GM21528 (cell line): Measurements from ENCODE around the gene TMEM171.
A peak's percentile ranks its signal among the peaks of the same experiment; 100 is the strongest.

Source experiments
- ATAC-seq: cut with Tn5 transposase; IDR thresholded peaks from one replicate; pipeline ENCODE4 v1.9.1; 2021; ENCODE audit warnings: mild to moderate bottlenecking, moderate library complexity; ENCODE audit not compliant: unreplicated experiment, low FRiP score

Gene TMEM171

GRCh38 chr5:73149540-73149939 lies 29.2 kb downstream of the TMEM171 start:
- ATAC-seq = no peak

GRCh38 chr5:73150876-73151275 lies 30.5 kb downstream of the TMEM171 start:
- ATAC-seq = no peak

GRCh38 chr5:73151766-73152410 lies 31.5 kb downstream of the TMEM171 start:
- no peak for ATAC-seq

GRCh38 chr5:73152411-73153388 lies 32.3 kb downstream of the TMEM171 start:
- no peak for ATAC-seq

GRCh38 chr5:73153513-73153912 lies 33.1 kb downstream of the TMEM171 start:
- ATAC-seq = no peak

- no peak for ATAC-seq
Observed at GRCh38 chr5:73154208-73155006, 34.0 kb downstream of the TMEM171 start.

- no peak for ATAC-seq
Observed at GRCh38 chr5:73155271-73156222, 35.2 kb downstream of the TMEM171 start.

- no peak for ATAC-seq
Observed at GRCh38 chr5:73157414-73158303, 37.3 kb downstream of the TMEM171 start.

GRCh38 chr5:73158313-73158712 lies 37.9 kb downstream of the TMEM171 start:
- ATAC-seq = no peak

- ATAC-seq = peak; percentile 80
Observed at GRCh38 chr5:73160239-73160671, 39.9 kb downstream of the TMEM171 start.

GRCh38 chr5:73170522-73170921 lies 50.1 kb downstream of the TMEM171 start:
- no peak for ATAC-seq

- no peak for ATAC-seq
Observed at GRCh38 chr5:73171495-73171894, 51.1 kb downstream of the TMEM171 start.

- no peak for ATAC-seq
Observed at GRCh38 chr5:73172951-73173350, 52.6 kb downstream of the TMEM171 start, which contains the start of gene TMEM174. TSS of gene TMEM174 (plus strand) at chr5:73173193. CDS start at chr5:73173244, 51 bp downstream.

GRCh38 chr5:73174100-73174815 lies 53.9 kb downstream of the TMEM171 start:
- no peak for ATAC-seq

- ATAC-seq = no peak
Observed at GRCh38 chr5:73176250-73176649, 55.9 kb downstream of the TMEM171 start.

GRCh38 chr5:73178265-73178664 lies 57.9 kb downstream of the TMEM171 start:
- ATAC-seq = no peak

- no peak for ATAC-seq
Observed at GRCh38 chr5:73179730-73180129, 59.4 kb downstream of the TMEM171 start.

GRCh38 chr5:73180566-73180965 lies 60.2 kb downstream of the TMEM171 start:
- ATAC-seq = no peak
